HG02798 (cell line): ENCODE data around the gene HEXB.

Experiments used
- ATAC-seq: cut with Tn5 transposase; IDR thresholded peaks from one replicate; pipeline ENCODE4 v1.9.1; 2021; ENCODE audit warnings: mild to moderate bottlenecking; ENCODE audit not compliant: unreplicated experiment, poor library complexity

The HEXB gene

DNA sequence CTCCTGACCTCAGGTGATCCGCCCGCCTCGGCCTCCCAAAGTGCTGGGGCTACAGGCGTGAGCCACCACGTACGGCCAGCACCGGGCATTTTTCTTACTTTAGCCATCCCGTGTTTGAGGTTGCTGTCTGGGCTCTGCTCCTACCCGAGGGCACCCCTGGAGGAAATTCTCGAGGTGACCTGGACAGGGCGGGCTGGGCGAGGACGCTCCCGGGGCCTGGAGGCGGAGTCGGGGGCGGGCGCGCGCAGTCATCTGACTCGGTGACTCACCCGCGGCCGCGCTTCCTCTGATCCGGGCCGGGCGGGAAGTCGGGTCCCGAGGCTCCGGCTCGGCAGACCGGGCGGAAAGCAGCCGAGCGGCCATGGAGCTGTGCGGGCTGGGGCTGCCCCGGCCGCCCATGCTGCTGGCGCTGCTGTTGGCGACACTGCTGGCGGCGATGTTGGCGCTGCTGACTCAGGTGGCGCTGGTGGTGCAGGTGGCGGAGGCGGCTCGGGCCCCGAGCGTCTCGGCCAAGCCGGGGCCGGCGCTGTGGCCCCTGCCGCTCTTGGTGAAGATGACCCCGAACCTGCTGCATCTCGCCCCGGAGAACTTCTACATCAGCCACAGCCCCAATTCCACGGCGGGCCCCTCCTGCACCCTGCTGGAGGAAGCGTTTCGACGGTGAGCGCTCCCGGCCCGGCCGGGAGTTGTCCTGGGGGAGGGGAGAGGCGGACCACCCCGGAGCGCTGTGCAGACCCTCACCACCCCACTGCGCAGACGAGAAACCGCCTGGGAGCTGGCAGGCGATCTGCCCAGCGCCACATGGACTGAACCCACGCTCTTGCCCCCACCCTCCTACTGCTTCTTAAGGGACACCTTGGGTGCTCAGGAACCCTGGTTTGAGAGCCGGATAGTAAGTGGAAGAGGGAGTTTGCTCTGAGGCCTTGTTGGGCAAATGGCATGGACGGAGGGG is at the start of gene HEXB:
Gene HEXB (plus strand): TSS at position 334 of the 952 bp plus-strand sequence. CDS start 28 bp downstream, at position 362.
- peak; percentile 88 for ATAC-seq

- no peak for ATAC-seq
Observed at GRCh38 chr5:74636149-74636548, 48.9 kb upstream of the HEXB start.

DNA sequence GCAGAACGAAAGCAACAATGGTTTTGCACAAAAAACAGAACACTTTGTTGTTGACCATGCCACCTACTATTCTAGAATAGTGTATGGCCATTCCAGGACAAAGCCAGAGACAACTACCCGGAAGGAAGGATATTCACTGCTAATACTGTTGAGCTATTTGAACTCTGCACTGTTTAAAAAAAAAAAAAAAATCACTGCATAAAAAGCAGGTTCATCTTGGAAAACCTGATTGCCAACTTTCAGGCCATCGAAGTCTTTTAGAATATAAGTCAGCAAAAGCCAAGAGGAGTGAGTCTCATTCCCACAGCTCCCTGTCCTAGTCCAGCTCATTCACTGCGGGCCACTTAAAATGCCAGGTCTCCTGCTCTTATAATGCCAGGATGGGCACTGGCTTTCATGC is 48.5 kb upstream of the HEXB start:
- ATAC-seq, result no peak

DNA sequence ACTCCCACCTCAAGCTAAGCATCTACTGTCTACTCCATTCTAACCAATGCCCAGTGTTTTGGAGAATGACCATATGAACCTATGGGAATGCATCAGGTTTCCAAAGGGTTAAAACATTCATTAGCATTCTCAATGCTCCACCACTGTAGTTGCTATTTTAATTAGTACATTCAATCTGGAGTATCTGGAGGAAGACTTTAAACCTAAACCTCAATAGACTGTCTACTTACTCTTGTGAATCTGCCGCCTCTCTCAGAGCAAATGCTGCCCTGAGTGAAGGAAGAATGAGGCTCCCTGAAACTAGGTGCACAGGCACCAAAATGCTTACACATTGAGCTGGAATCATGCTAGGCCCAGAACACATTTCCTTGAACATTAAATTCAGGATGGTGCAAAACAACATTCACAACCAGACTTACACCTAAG is 46.5 kb upstream of the HEXB start:
- ATAC-seq, result no peak

DNA sequence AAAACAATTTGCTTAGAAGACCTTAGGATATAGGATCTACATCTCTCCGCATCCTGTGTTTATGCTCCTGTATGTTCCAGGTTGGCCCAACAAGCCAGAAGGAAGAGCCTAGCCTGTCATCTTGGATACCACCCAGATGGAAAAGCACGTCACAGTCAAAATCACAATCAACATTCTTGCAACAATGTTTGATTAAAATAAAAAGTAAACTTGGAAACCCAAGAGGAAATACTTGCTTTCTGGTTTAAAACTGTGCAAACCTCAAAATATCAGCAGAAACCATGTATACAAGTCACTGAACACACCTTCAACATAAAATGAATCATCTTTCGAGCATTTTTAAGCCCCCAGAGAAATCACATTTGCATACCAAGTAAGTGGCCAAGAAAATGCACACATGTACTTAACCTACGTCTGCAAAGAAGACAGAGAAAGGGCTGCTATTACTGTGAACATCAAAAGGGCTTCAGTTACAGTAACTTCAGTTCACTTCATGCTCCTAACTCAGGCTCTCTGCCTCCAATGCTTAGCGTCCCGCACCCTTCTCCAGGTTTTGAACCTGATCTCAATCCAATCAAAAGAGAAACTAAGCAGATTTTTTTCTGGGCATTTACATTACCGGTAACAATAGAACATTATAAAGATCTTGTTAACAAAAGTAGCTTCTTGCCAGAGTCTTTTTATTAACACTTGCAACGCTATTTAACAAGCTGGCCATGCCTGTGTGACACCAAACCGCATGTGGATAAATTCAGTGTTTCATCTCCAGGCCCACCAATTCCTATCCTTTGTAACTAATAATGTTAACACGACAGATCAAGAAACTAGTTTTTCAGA is 45.8 kb upstream of the HEXB start:
- peak; percentile 26 for ATAC-seq

DNA sequence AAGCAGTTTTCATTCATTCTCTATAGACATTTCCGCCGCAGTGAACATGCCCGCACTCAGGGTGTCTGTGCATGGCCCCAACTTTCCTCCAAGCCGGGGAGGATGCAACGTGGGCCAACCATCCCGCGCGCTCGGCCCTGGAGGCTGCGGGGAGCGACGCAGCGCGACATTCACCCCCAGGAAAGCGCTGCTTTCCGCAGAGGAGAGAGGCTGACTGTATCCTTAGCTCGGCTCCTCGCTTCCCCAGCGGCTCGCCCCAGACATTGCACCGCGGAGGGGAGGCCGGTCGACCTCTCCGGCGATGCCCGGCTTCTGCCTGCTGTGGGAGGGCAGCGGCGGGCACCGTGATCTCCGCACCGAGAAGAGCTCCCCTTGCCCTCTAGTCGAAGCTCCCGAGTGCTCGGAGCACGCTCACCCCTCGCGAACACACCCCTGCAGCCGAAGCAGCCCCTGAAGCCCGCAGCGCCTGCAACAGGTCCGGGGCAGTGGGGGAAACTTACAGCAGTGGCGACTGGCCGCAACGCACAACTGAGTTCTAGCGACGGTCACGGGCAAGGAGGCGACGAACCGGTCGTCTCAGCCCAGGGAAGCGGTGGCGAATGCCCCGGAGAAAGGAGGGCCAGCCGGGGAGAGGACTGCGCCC is 45.1 kb upstream of the HEXB start:
- ATAC-seq, result peak; percentile 18

GRCh38 chr5:74640450-74640953 is 44.5 kb upstream of the HEXB start, which contains the start of gene ENC1:
Gene ENC1 (minus strand): TSS chr5:74640728. CDS start chr5:74636485, 4,243 bp downstream.
- peak; percentile 78 for ATAC-seq

DNA sequence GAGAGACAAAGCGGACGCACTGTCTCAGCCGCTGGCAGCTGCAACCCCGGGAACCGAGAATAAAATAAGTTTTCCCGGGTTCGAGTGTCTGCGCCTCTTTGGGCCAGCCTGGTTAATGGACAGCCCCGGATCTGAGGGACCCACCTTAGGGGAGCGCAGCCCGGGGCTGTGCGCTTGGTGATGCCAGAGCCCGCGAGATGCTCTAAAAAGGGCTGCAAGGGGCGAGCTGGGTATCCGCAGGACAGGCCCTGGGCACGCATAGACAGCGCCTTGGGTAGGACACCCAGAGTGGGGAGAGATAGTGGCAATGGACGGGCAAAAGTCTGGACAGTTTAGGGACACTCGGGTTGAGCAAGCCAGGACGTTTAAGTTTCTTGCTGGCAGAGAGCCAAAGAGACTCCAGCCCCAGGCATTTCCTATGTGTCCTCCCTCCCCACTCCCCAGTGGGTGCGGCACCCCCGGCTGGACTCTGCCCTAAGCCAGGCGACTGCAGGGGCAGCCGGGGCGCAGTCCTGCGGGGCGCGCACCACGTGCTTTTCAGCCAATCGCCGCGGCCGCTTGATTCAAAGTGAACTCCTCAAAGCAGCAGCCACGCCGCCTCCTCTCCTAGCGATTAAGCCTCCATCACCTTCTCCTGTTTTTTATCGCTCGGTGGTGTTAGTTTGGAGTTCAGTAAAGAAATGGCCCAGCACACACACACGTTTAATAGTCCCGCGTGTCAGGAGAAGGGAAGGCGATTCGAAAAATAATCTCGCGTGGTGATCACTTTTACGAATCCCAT is 43.9 kb upstream of the HEXB start:
- peak; percentile 19 for ATAC-seq

- no peak for ATAC-seq
Observed at GRCh38 chr5:74641735-74642542, 43.1 kb upstream of the HEXB start.

GRCh38 chr5:74642543-74642863 is 42.5 kb upstream of the HEXB start:
- ATAC-seq, result no peak

GRCh38 chr5:74643111-74643562 is 41.9 kb upstream of the HEXB start:
- no peak for ATAC-seq

DNA sequence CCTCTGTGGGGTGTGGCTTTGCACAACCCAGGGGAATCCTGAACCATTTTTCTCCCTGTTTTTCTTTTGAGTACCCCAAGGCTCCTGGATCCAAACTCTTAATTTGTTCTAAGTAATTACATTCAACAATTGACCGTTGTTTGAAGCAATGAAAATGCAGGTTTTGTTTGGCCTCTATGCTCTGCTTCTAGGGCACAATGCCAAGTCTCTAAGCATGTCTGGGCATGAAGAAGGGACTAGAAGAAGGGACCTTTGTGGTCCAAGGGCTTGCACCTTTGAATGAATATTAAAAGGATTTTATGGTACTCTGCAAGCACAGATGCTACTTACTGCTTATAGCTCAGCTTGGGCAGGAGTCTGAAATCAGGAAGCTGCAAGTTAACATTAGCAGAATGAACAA is 37.9 kb upstream of the HEXB start:
- peak; percentile 23 for ATAC-seq

- ATAC-seq, result peak; percentile 75
Observed at GRCh38 chr5:74648835-74649293, 36.2 kb upstream of the HEXB start.

- ATAC-seq, result no peak
Observed at GRCh38 chr5:74649421-74649973, 35.5 kb upstream of the HEXB start.

GRCh38 chr5:74651710-74652109 is 33.3 kb upstream of the HEXB start:
- ATAC-seq, result no peak

DNA sequence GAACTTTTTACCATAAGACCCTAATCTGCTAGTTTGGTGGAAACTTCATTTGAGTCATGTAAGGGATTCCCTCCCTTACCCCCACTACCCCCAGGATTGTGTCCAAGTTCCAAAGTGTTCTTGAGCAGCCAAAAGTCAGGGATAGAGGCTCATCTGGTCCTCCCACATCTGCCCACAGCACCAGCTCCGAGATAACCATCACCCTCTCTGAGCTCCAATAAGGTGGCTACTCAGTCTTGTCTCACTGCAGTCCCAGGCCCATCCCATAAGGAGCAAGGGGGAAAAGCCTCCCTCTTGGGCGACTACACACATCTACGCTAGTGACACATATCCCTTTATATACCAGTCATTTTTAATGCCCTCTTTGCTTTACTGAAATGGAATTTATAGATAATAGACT is 32.5 kb upstream of the HEXB start:
- ATAC-seq, result no peak

DNA sequence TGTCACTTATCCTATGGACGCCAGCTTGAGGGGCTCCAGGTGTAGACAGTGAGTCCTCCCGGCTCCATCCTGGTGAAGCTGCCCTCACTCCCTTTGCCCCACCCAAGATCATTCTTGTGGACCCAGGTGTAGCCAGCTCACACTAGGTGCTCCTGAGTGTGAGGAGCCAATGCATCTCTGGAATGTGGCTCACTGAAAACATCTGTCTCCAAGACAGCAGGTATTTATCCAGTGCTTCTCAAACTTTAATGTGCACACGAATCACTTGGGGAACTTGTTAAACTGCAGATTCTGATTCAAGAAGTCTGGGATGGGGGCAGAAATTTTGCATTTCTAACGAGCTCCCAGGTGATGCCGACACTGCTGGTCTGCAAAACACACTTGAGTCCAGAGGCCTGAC is 31.0 kb upstream of the HEXB start:
- no peak for ATAC-seq

DNA sequence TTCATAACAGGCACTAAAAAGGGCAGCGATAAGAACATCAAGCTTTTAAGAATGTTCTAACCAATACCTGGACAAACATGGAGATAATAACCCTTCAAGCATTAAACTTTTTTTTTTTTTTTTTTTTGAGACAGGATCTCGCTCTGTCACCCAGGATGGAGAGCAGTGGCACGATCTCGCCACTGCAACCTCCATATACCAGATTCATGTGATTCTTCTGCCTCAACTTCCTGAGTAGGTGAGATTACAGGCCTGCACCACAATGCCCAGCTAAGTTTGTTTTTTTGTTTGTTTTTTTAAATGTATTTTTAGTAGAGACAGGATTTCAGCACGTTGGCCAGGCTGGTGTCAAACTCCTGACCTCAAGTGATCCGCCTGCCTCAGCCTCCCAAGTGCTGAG is 29.8 kb upstream of the HEXB start:
- no peak for ATAC-seq
